Neuronal stem cell (in vitro differentiated cells): ENCODE results near the gene CDC73.
"Not testable (repeated sequence)": the region's sequence is repeated elsewhere in the genome, so short reads cannot be mapped to it uniquely, and the experiment has no call there.

Source experiments
- DNase-seq: peaks from one replicate; pipeline ENCODE4 v3.0.0-alpha.2; 2013; ENCODE audit warnings: low spot score
- H2AFZ ChIP-seq: one replicate; pipeline ENCODE4 v1.6.1; 2013; ENCODE audit warnings: mild to moderate bottlenecking, low read length, inconsistent platforms
- H2AK5ac ChIP-seq: 2 replicates; pipeline ENCODE4 v1.6.1; 2013; ENCODE audit warnings: low read depth, mild to moderate bottlenecking, inconsistent platforms, low read length, moderate library complexity, mixed read lengths
- H2BK120ac ChIP-seq: 2 replicates; pipeline ENCODE4 v1.6.1; 2013; ENCODE audit warnings: low read depth, mild to moderate bottlenecking, inconsistent platforms, low read length, moderate library complexity, mixed read lengths
- H2BK12ac ChIP-seq: one replicate; pipeline ENCODE4 v1.6.1; 2013; ENCODE audit warnings: low read length, inconsistent platforms
- H2BK15ac ChIP-seq: 2 replicates; pipeline ENCODE4 v1.6.1; 2013; ENCODE audit warnings: mild to moderate bottlenecking, low read length, inconsistent platforms, mixed read lengths
- H2BK5ac ChIP-seq: one replicate; pipeline ENCODE4 v1.6.1; 2013; ENCODE audit warnings: inconsistent platforms, mild to moderate bottlenecking, low read length, moderate library complexity
- H3K14ac ChIP-seq: one replicate; pipeline ENCODE4 v1.6.1; 2013; ENCODE audit warnings: low read length, inconsistent platforms
- H3K18ac ChIP-seq: 2 replicates; pipeline ENCODE4 v1.6.1; 2013; ENCODE audit warnings: low read length, inconsistent platforms
- H3K23ac ChIP-seq: 2 replicates; pipeline ENCODE4 v1.6.1; 2013; ENCODE audit warnings: low read depth, mild to moderate bottlenecking, mixed read lengths, low read length, inconsistent platforms; ENCODE audit not compliant: poor library complexity
- H3K27ac ChIP-seq: replicated peaks from 3 replicates; pipeline ENCODE4 v1.5.1; 2013; ENCODE audit warnings: low read length, inconsistent platforms
- H3K27me3 ChIP-seq, 3 experiments: 2 replicates each; pipeline ENCODE4 v1.6.1; 2013; ENCODE audit warnings: low read length in 3 of 3, mild to moderate bottlenecking in 2 of 3, inconsistent platforms in 1 of 3, low read depth in 1 of 3, mixed read lengths in 1 of 3, moderate library complexity in 1 of 3; ENCODE audit not compliant: control insufficient read depth in 3 of 3, insufficient read depth in 3 of 3
- H3K36me3 ChIP-seq, 2 donors: replicated peaks in 1 of 2; 2 replicates each; pipeline ENCODE4 v1.6.1; 2013; ENCODE audit warnings: low read length in 2 of 2; ENCODE audit not compliant: control insufficient read depth in 2 of 2, insufficient read depth in 2 of 2
- H3K4ac ChIP-seq: 2 replicates; pipeline ENCODE4 v1.6.1; 2013; ENCODE audit warnings: inconsistent platforms, mild to moderate bottlenecking, low read length, moderate library complexity
- H3K4me1 ChIP-seq, 2 donors: 1 replicate in 1 of 2; 2 replicates in 1 of 2; pipeline ENCODE4 v1.6.1; 2013; ENCODE audit warnings: low read length in 2 of 2, low read depth in 1 of 2; ENCODE audit not compliant: control insufficient read depth in 2 of 2, insufficient read depth in 1 of 2
- H3K4me2 ChIP-seq: one replicate; pipeline ENCODE4 v1.6.1; 2013; ENCODE audit warnings: mild to moderate bottlenecking, low read length, inconsistent platforms; ENCODE audit not compliant: insufficient read depth, poor library complexity, severe bottlenecking
- H3K4me3 ChIP-seq, 2 donors: 2 replicates each; pipeline ENCODE4 v1.5.1; 2013; ENCODE audit warnings: low read length in 2 of 2, mild to moderate bottlenecking in 2 of 2, inconsistent platforms in 1 of 2, moderate library complexity in 1 of 2
- H3K79me1 ChIP-seq: one replicate; pipeline ENCODE4 v1.6.1; 2013; ENCODE audit warnings: low read depth, mild to moderate bottlenecking, inconsistent platforms, low read length, moderate library complexity
- H3K9ac ChIP-seq: one replicate; pipeline ENCODE4 v1.6.1; 2013; ENCODE audit warnings: mild to moderate bottlenecking, low read depth, low read length, inconsistent platforms; ENCODE audit not compliant: poor library complexity
- H3K9me3 ChIP-seq, 2 donors: replicated peaks in 1 of 2; 2 replicates each; pipeline versions ENCODE3 to v1.6.1; 2013; ENCODE audit warnings: low read length in 2 of 2, mild to moderate bottlenecking in 2 of 2, inconsistent platforms in 1 of 2, low read depth in 1 of 2, mixed read lengths in 1 of 2, moderate library complexity in 1 of 2; ENCODE audit not compliant: control insufficient read depth in 2 of 2, insufficient read depth in 1 of 2
- H4K8ac ChIP-seq: one replicate; pipeline ENCODE4 v1.6.1; 2013; ENCODE audit warnings: low read depth, mild to moderate bottlenecking, inconsistent platforms, low read length, moderate library complexity
- H4K91ac ChIP-seq: one replicate; pipeline ENCODE4 v1.6.1; 2013; ENCODE audit warnings: low read length, low read depth, mild to moderate bottlenecking, inconsistent platforms; ENCODE audit not compliant: poor library complexity
- WGBS, 2 donors: extraction: QIAGEN DNeasy Blood & Tissue Kit; methylation state at CpG; one replicate each; pipeline ENCODE4 v1.1.7; 2013; ENCODE audit warnings: missing lambda C conversion rate in 2 of 2, mixed read lengths in 1 of 2; ENCODE audit not compliant: insufficient read length in 2 of 2, insufficient replicate concordance in 1 of 2; ENCODE audit errors: extremely low coverage in 2 of 2; 5-methylcytosine and 5-hydroxymethylcytosine counted together

Gene CDC73

DNA sequence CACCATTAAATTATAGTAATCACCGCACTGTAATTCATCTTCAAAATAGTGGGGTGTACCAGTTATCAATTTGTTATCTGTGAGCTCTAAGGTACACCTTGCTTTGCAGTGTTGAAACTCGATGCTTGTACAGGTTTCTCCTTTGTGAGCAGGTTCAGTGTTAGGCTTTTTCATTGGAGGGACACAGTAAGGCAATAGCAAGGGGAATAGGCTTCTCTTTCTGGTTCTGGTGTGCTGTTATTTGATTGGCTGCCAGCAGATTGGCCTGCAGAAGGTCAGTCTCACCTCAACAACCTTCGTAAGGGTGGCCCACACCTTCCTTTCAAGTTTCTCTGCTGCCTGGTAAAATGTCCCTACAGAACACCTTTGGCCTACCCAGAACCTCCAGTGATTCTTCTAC is 140.8 kb downstream of the CDC73 start:
- Histone ChIP-seq H3K4me2 (no peak overlapping the region), H3K4me3 (no peak overlapping the region), H3K27ac (no peak overlapping the region), H3K14ac (no peak overlapping the region), H2AK5ac (no peak overlapping the region), H3K9me3 (no peaks in the 10 kb centered on the region), H3K79me1 (no peaks in the 10 kb centered on the region), H3K18ac (no peak overlapping the region), H3K27me3 (no peaks in the 10 kb centered on the region), H3K4me1 (peaks cover 2 to 4% of the 10 kb centered on the region in 2 donors), H3K9ac (no peak overlapping the region), H3K23ac (no peak overlapping the region), H2AFZ (no peak overlapping the region), H2BK15ac (no peak overlapping the region), H2BK5ac (no peak overlapping the region), H3K4ac (no peak overlapping the region), H4K8ac (no peak overlapping the region), H3K36me3 (peaks cover 0 to 19% of the 10 kb centered on the region in 2 donors), H2BK120ac (no peak overlapping the region), H4K91ac (no peak overlapping the region), H2BK12ac (no peak overlapping the region)
- no peak for DNase-seq
- WGBS, 2 donors: 100% methylated on average over 1 of the region's 3 CpGs; no CpG with 5 or more reads in 1 of the 2 donors

- no peak overlapping the region for H2BK15ac ChIP-seq
- no peak overlapping the region for H3K9ac ChIP-seq
- no peak overlapping the region for H3K27ac ChIP-seq
- no peak overlapping the region for H2AFZ ChIP-seq
- no peak overlapping the region for H2BK5ac ChIP-seq
- no peak overlapping the region for H3K18ac ChIP-seq
- no peaks in the 10 kb centered on the region for H3K27me3 ChIP-seq
- H4K91ac ChIP-seq: no peak overlapping the region
- H3K36me3 ChIP-seq: peaks cover 0 to 8% of the 10 kb centered on the region in 2 donors
- no peak for DNase-seq
- H2BK12ac ChIP-seq: no peak overlapping the region
- no peaks in the 10 kb centered on the region for H3K4me1 ChIP-seq
- no peak overlapping the region for H3K23ac ChIP-seq
- no peak overlapping the region for H4K8ac ChIP-seq
- no peak overlapping the region for H3K4ac ChIP-seq
- WGBS, 2 donors: no CpG with 5 or more reads among the region's 4 CpGs
- no peak overlapping the region for H3K4me3 ChIP-seq
- no peak overlapping the region for H3K14ac ChIP-seq
- no peak overlapping the region for H2AK5ac ChIP-seq
- no peaks in the 10 kb centered on the region for H3K79me1 ChIP-seq
- H3K4me2 ChIP-seq: no peak overlapping the region
- no peak overlapping the region for H2BK120ac ChIP-seq
- H3K9me3 ChIP-seq: no peaks in the 10 kb centered on the region
Observed at GRCh38 chr1:193264313-193265065, 142.7 kb downstream of the CDC73 start.

- WGBS, 2 donors: no CpG with 5 or more reads among the region's 1 CpG
- Histone ChIP-seq H3K27me3 (no peaks in the 10 kb centered on the region), H2AK5ac (no peak overlapping the region), H4K91ac (no peak overlapping the region), H3K18ac (no peak overlapping the region), H3K4me3 (no peak overlapping the region), H2BK12ac (no peak overlapping the region), H2BK15ac (no peak overlapping the region), H2AFZ (no peak overlapping the region), H2BK120ac (no peak overlapping the region), H3K14ac (no peak overlapping the region), H2BK5ac (no peak overlapping the region), H4K8ac (no peak overlapping the region), H3K4me1 (no peaks in the 10 kb centered on the region), H3K9ac (no peak overlapping the region), H3K9me3 (no peaks in the 10 kb centered on the region), H3K4ac (no peak overlapping the region), H3K27ac (no peak overlapping the region), H3K36me3 (peaks cover 0 to 6% of the 10 kb centered on the region in 2 donors), H3K23ac (no peak overlapping the region), H3K4me2 (no peak overlapping the region), H3K79me1 (no peaks in the 10 kb centered on the region)
- no peak for DNase-seq
Observed at GRCh38 chr1:193265716-193266115, 143.9 kb downstream of the CDC73 start.

GRCh38 chr1:193266794-193267193 is 145.0 kb downstream of the CDC73 start:
- not testable (repeated sequence) for H3K27me3 ChIP-seq, H3K9me3 ChIP-seq, H3K4me2 ChIP-seq, H2BK15ac ChIP-seq, H3K4me1 ChIP-seq, H4K8ac ChIP-seq, H3K4ac ChIP-seq, H3K27ac ChIP-seq, DNase-seq, H2AK5ac ChIP-seq, H3K18ac ChIP-seq, H3K14ac ChIP-seq, H4K91ac ChIP-seq, H3K36me3 ChIP-seq, H3K79me1 ChIP-seq, H2BK120ac ChIP-seq, H3K9ac ChIP-seq, H3K23ac ChIP-seq, H2BK12ac ChIP-seq, H3K4me3 ChIP-seq, H2BK5ac ChIP-seq, H2AFZ ChIP-seq
- WGBS, 2 donors: no CpG with 5 or more reads among the region's 7 CpGs
